ENCODE data around the gene CD247. TPM values are rescaled to one million over a fixed set of nuclear protein-coding genes. Genes with fewer than 3 reads are reported as not detected.
A peak's percentile ranks its signal among the peaks of the same experiment; 100 is the strongest.
"Not testable (repeated sequence)": the region's sequence is repeated elsewhere in the genome, so short reads cannot be mapped to it uniquely, and the experiment has no call there.

Gene CD247
- total RNA-seq, 4 donors from 2014 or later = 0.26 to 2.0 (median 0.52) TPM; not detected in 1

- Histone ChIP-seq H3K9me3 (no peaks in the 10 kb centered on the region), H3K4me1 (no peaks in the 10 kb centered on the region), H3K4me3 (no peak overlapping the region), H3K27me3 (no peaks in the 10 kb centered on the region), H3K36me3 (no peaks in the 10 kb centered on the region), H3K27ac (replicated peaks in 1 of 4) (no peak overlapping the region)
- TF ChIP-seq, protein P1, sequence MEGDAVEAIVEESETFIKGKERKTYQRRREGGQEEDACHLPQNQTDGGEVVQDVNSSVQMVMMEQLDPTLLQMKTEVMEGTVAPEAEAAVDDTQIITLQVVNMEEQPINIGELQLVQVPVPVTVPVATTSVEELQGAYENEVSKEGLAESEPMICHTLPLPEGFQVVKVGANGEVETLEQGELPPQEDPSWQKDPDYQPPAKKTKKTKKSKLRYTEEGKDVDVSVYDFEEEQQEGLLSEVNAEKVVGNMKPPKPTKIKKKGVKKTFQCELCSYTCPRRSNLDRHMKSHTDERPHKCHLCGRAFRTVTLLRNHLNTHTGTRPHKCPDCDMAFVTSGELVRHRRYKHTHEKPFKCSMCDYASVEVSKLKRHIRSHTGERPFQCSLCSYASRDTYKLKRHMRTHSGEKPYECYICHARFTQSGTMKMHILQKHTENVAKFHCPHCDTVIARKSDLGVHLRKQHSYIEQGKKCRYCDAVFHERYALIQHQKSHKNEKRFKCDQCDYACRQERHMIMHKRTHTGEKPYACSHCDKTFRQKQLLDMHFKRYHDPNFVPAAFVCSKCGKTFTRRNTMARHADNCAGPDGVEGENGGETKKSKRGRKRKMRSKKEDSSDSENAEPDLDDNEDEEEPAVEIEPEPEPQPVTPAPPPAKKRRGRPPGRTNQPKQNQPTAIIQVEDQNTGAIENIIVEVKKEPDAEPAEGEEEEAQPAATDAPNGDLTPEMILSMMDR (IDR thresholded peaks at IDR 0.05) = no peak
- TF ChIP-seq POLR2AphosphoS5 (IDR thresholded peaks at IDR 0.05) = no peak
- no peak for TF ChIP-seq EP300 (IDR thresholded peaks at IDR 0.05)
- TF ChIP-seq POLR2A (IDR thresholded peaks at IDR 0.05; ENCODE audit: low read depth) = no peak
- 80% methylated on average over 7 of the region's 7 CpGs for WGBS
- intact Hi-C loops (cut with DNase I) = no loop called here
- DNase-seq (ENCODE audit: extremely low spot score) = no peak
These were observed 45.4 kb upstream of the CD247 start for GRCh38 chr1:167563579-167564246.

GRCh38 chr1:167562702-167563101 lies 44.4 kb upstream of the CD247 start:
- no peak for TF ChIP-seq EP300 (IDR thresholded peaks at IDR 0.05)
- TF ChIP-seq POLR2AphosphoS5 (IDR thresholded peaks at IDR 0.05) = no peak
- no peak for TF ChIP-seq POLR2A (IDR thresholded peaks at IDR 0.05; ENCODE audit: low read depth)
- TF ChIP-seq, protein P1 (IDR thresholded peaks at IDR 0.05) = no peak
- Histone ChIP-seq H3K27ac (replicated peaks in 1 of 4) (no peak overlapping the region), H3K4me3 (no peak overlapping the region), H3K36me3 (no peaks in the 10 kb centered on the region), H3K9me3 (no peaks in the 10 kb centered on the region), H3K27me3 (no peaks in the 10 kb centered on the region), H3K4me1 (no peaks in the 10 kb centered on the region)
- intact Hi-C loops (cut with DNase I) = no loop called here
- 95% methylated on average over 1 of the region's 1 CpG for WGBS
- no peak for DNase-seq (ENCODE audit: extremely low spot score)

- intact Hi-C loops (cut with DNase I) = no loop called here
- no peaks in the 10 kb centered on the region for H3K9me3 ChIP-seq
- no peaks in the 10 kb centered on the region for H3K36me3 ChIP-seq
- H3K4me1 ChIP-seq = no peaks in the 10 kb centered on the region
- no peak overlapping the region for H3K4me3 ChIP-seq
- 93% methylated on average over 6 of the region's 6 CpGs for WGBS
- DNase-seq (ENCODE audit: extremely low spot score) = no peak
- H3K27me3 ChIP-seq = no peaks in the 10 kb centered on the region
- H3K27ac ChIP-seq (replicated peaks in 1 of 4) = no peak overlapping the region
- TF ChIP-seq POLR2A (IDR thresholded peaks at IDR 0.05; ENCODE audit: low read depth) (no peak), EP300 (IDR thresholded peaks at IDR 0.05) (no peak), POLR2AphosphoS5 (IDR thresholded peaks at IDR 0.05) (no peak)
- TF ChIP-seq, protein P1 (IDR thresholded peaks at IDR 0.05) = no peak
These were observed 43.4 kb upstream of the CD247 start for GRCh38 chr1:167561753-167562152.

DNA sequence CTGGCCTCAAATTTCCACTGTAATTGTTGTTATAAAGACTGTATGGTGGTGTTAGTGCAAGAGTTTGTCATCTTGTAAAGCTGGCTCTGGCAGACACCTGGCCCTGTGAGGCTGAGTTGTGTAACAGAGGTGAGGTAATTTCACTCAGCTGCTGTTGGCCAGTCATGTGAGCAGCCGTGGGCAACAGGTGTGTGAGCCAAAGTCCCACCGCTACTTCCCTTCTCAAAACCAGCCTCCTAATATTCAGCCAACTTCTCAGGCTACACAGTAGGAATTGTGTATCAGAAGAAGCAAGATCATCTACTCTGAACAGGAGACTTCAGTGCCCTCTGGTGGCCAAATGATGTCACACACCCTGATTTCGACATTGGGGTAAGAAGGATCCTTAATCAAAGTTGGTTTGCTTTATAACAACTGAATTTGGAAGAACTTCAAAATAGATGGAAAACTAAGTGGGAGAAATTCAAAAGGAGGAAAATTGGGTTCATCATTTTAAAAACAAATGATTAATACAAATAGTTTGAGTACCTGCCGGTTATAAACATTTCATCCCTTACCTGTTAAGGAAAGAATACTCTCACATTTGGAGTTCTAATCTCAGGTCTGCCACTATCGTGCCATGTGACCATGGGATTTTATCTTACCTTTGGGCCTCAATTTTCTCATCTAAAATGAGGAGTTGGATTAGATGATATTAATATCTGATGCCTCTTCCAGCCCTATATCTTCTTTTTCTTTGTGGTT lies 37.8 kb upstream of the CD247 start:
- no peak overlapping the region for H3K27ac ChIP-seq (replicated peaks in 1 of 4)
- no peaks in the 10 kb centered on the region for H3K27me3 ChIP-seq
- peaks cover 10 to 38% (median 34%) of the 10 kb centered on the region in 4 donors for H3K4me1 ChIP-seq
- no peak overlapping the region for H3K4me3 ChIP-seq
- H3K9me3 ChIP-seq = no peaks in the 10 kb centered on the region
- no peak for TF ChIP-seq EP300 (IDR thresholded peaks at IDR 0.05)
- TF ChIP-seq POLR2AphosphoS5 (IDR thresholded peaks at IDR 0.05) = peak in 1 of 2 donors; percentile 44
- TF ChIP-seq, protein P1 (IDR thresholded peaks at IDR 0.05) = peak; percentile 86 to 88 (median 88)
- 18% methylated on average over 5 of the region's 5 CpGs for WGBS
- intact Hi-C loops (cut with DNase I) = loop anchor here (5.0 to 10.0 kb wide), 2 partner anchors 131 to 331 kb away; partner anchors contain the start of gene POU2F1
- no peak for DNase-seq (ENCODE audit: extremely low spot score)
- H3K36me3 ChIP-seq = no peaks in the 10 kb centered on the region

DNA sequence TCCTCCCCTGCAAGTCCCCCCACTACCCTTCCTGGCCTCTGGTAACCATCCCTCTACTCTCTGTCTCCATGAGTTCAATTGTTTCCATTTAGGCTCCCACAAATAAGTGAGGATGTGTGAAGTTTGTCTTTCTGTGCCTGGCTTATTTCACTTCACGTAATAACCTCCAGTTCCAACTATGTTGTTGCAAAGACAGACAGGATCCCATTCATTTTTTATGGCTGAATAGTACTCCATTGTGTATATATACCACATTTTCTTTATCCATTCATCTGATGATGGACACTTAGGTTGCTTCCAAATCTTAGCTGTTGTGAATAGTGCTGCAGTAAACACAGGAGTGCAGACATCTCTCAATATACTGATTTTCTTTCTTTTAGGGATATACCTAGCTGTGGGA lies 36.7 kb upstream of the CD247 start:
- 95% methylated on average over 1 of the region's 1 CpG for WGBS
- H3K4me1 ChIP-seq = peaks cover 10 to 48% (median 38%) of the 10 kb centered on the region in 4 donors
- not testable (repeated sequence) for H3K36me3 ChIP-seq; H3K4me3 ChIP-seq; H3K27ac ChIP-seq (replicated peaks in 1 of 4); H3K9me3 ChIP-seq; DNase-seq (ENCODE audit: extremely low spot score); H3K27me3 ChIP-seq
- intact Hi-C loops (cut with DNase I) = loop anchor here (5.0 to 10.0 kb wide), 2 partner anchors 132 to 330 kb away; partner anchors contain the start of gene POU2F1
